HepG2 (cell line): ENCODE measurements around the gene WDCP. TPM values are rescaled to one million over a fixed set of nuclear protein-coding genes. Genes with fewer than 3 reads are reported as not detected.

Experiments used
- ATAD3A ChIP-seq: sonication (generic); formaldehyde crosslinking; IDR thresholded peaks from 2 replicates; pipeline ENCODE4 v1.4.0; 2020; ENCODE audit warnings: missing genetic modification reagents
- BRD4 ChIP-seq: sonication (generic); formaldehyde crosslinking; IDR thresholded peaks from 2 replicates; pipeline ENCODE4 v1.4.0; 2020; ENCODE audit warnings: missing genetic modification reagents
- CBX5 ChIP-seq: sonication (generic); formaldehyde crosslinking; IDR thresholded peaks from 2 replicates; pipeline ENCODE4 v1.4.0; 2020; ENCODE audit warnings: missing genetic modification reagents, borderline replicate concordance
- ETV5 ChIP-seq: IDR thresholded peaks from 2 replicates; pipeline ENCODE4 v1.6.1; 2018; ENCODE audit warnings: missing biosample characterization, missing genetic modification reagents, inconsistent platforms, borderline replicate concordance
- GATAD2A ChIP-seq: IDR thresholded peaks from 2 replicates; pipeline ENCODE4 v1.6.1; 2016
- MAF1 ChIP-seq: sonication (generic); formaldehyde crosslinking; IDR thresholded peaks from 2 replicates; pipeline ENCODE4 v1.5.0; 2020; ENCODE audit warnings: missing genetic modification reagents, borderline replicate concordance
- MED1 ChIP-seq: sonication (generic); formaldehyde crosslinking; IDR thresholded peaks from 2 replicates; pipeline ENCODE4 v1.4.0; 2020; ENCODE audit warnings: missing genetic modification reagents
- NFYC ChIP-seq: IDR thresholded peaks from 2 replicates; pipeline ENCODE4 v1.6.1; 2016; ENCODE audit warnings: missing genetic modification reagents, missing compliant biosample characterization
- PCBP1 ChIP-seq: fragments of 200-400 bp; formaldehyde crosslinking; IDR thresholded peaks from 2 replicates; pipeline ENCODE4 v1.6.1; 2017; ENCODE audit warnings: mild to moderate bottlenecking, low read depth, low read length, borderline replicate concordance
- PHF5A ChIP-seq: IDR thresholded peaks from one replicate; pipeline ENCODE4 v1.6.1; 2018; ENCODE audit warnings: low read depth, missing genetic modification reagents; ENCODE audit not compliant: unreplicated experiment
- POGK ChIP-seq: sonication (generic); formaldehyde crosslinking; conservative IDR thresholded peaks from 2 replicates; pipeline ENCODE4 v1.8.0; 2022; ENCODE audit warnings: mild to moderate bottlenecking, moderate library complexity, missing genetic modification reagents
- SOX6 ChIP-seq, 2 experiments: fragments of 450-650 bp in 1 of 2; sonication (generic) in 1 of 2; formaldehyde crosslinking in 1 of 2; IDR thresholded peaks; 2 replicates each; pipeline versions ENCODE4 v1.4.0 to v1.6.1; 2017 to 2020; ENCODE audit warnings: antibody characterized with exemption in 1 of 2, mild to moderate bottlenecking in 1 of 2, missing genetic modification reagents in 1 of 2
- TAF1 ChIP-seq: sonication (generic); formaldehyde crosslinking; IDR thresholded peaks from 2 replicates; pipeline ENCODE4 v1.4.0; 2020; ENCODE audit warnings: missing genetic modification reagents
- XRCC5 ChIP-seq: fragments of 200-400 bp; formaldehyde crosslinking; optimal IDR thresholded peaks from 2 replicates; pipeline ENCODE3; 2017; ENCODE audit warnings: mild to moderate bottlenecking, low read length
- ZKSCAN1 ChIP-seq: fragments of 150-350 bp; IDR thresholded peaks from 2 replicates; pipeline ENCODE4 v1.6.1; 2014; ENCODE audit warnings: low read length
- ZNF24 ChIP-seq: fragments of 450-650 bp; IDR thresholded peaks from 2 replicates; pipeline ENCODE4 v1.6.1; 2017; ENCODE audit warnings: antibody characterized with exemption, mild to moderate bottlenecking
- ZNF276 ChIP-seq: sonication (generic); formaldehyde crosslinking; IDR thresholded peaks from 2 replicates; pipeline ENCODE4 v1.4.0; 2020; ENCODE audit warnings: mild to moderate bottlenecking, low read depth, missing genetic modification reagents
- ZNF333 ChIP-seq: sonication (generic); formaldehyde crosslinking; IDR thresholded peaks from 2 replicates; pipeline ENCODE4 v1.4.0; 2020; ENCODE audit warnings: mild to moderate bottlenecking, missing genetic modification reagents, borderline replicate concordance
- ZNF546 ChIP-seq: sonication (generic); formaldehyde crosslinking; conservative IDR thresholded peaks from 2 replicates; pipeline ENCODE4 v1.8.1; 2023; ENCODE audit warnings: mild to moderate bottlenecking, missing genetic modification reagents
- ZSCAN20 ChIP-seq: sonication (generic); formaldehyde crosslinking; IDR thresholded peaks from 2 replicates; pipeline ENCODE4 v1.4.0; 2020; ENCODE audit warnings: missing genetic modification reagents, mild to moderate bottlenecking, borderline replicate concordance
- polyA plus RNA-seq, 8 experiments: library from polyadenylated mRNA; depleted of rRNA in 3 of 8; stranded (reverse) in 7 of 8; unstranded in 1 of 8; fragments of >200 nt; fragmentation: Illumina TruSeq in 4 of 8; extraction: Trizol in 4 of 8; gene quantifications; 2 replicates each; pipeline versions ENCODE4 v1.2.1 to v1.2.3, GENCODE V29; 2011 to 2016; ENCODE audit warnings: low read depth in 4 of 8, missing spikeins in 1 of 8, mixed read lengths in 1 of 8; ENCODE audit not compliant: insufficient read depth in 1 of 8
- total RNA-seq, 5 experiments: library from RNA; depleted of rRNA; stranded (reverse); fragments of >200 nt; fragmentation: Illumina TruSeq; extraction: Trizol; gene quantifications; 2 replicates each; pipeline ENCODE4 v1.2.3, GENCODE V29; 2016; ENCODE audit warnings: low read depth in 1 of 5
- TF ChIP-seq, protein P1 (sequence below): IDR thresholded peaks from 2 replicates; pipeline ENCODE4 v1.6.1; 2012; ENCODE audit warnings: inconsistent platforms
- TF ChIP-seq, protein P2 (sequence below): IDR thresholded peaks from 2 replicates; pipeline ENCODE4 v1.6.1; 2016; ENCODE audit warnings: missing genetic modification reagents, missing compliant biosample characterization
- TF ChIP-seq, protein P3 (sequence below): sonication (generic); formaldehyde crosslinking; conservative IDR thresholded peaks from 2 replicates; pipeline ENCODE4 v1.4.0; 2020; ENCODE audit warnings: missing genetic modification reagents

WDCP gene
- total and polyA plus RNA-seq, 2 of the 13 experiments (the other 11 are each of a cell fraction or from before 2014, with no cell fraction given) = 17.4 to 22.6 TPM

DNA sequence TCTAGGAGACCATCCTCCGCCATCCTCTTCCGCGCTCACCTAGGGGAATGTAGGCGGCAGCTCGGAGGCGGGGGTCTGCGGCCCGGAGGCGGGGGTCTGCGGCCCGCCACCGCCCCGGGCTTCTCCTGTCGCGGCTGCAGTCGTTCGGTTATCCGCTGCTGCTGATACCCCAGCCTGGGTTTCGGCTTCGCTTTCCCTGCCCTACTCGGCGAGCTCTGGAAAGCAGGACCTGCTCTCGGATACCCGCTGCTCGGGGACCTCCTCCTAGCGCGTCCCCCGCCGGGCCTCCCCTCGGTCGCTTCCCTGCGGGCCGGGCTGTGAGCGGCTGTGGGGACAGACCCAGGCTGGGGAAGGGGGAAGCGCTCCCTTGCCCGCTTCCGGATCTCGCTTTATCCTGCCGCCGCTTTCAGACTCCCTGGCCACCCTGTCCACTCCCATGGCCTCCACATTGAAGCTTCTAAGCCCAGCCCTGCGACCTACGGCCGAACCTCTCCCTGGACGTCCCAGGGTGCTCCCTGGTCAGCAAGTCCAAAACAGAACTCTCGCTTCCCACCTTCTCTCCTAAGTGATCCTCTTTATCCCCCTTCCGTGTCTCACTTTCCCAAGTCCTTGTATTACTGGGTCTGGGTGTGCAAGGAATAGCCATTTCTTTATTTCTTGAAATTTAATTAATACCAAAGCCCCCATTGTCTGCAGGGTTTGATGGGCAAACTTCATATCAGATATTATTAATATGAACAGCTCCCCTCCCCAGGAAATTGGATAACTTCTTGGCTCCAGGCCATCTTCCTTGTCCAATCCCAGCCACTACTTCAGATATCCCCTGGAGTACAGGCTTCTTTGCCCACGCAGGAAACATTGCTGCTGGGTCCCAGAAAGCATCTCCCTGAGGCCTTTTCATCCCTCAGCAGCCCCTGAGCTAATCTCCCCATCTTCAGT lies 3.1 kb upstream of the WDCP start (continued):
- TF ChIP-seq ZSCAN20 (CRISPR knock-in tag) (no peak), ZNF276 (peak; percentile 13; the same call in 1 of the 2 replicates), MED1 (CRISPR knock-in tag) (peak; percentile 13; the same call in 1 of the 2 replicates), PCBP1 (no peak), PHF5A (no peak), GATAD2A (CRISPR knock-in tag) (peak; percentile 28; the same call in 1 of the 2 replicates), ATAD3A (CRISPR knock-in tag) (no peak), ETV5 (CRISPR knock-in tag) (no peak), ZNF24 (no peak), SOX6 (IDR thresholded peaks at IDR 0.05) (no peak), SOX6 (CRISPR knock-in tag; IDR thresholded peaks at IDR 0.05) (peak; percentile 37), ZNF333 (CRISPR knock-in tag) (0 out of 2 replicates have a peak, but pooled peaks have one; percentile 38), BRD4 (CRISPR knock-in tag) (no peak), ZNF546 (no peak), NFYC (CRISPR knock-in tag) (no peak), TAF1 (CRISPR knock-in tag) (peak; percentile 34; the same call in 1 of the 2 replicates), POGK (no peak), MAF1 (CRISPR knock-in tag) (no peak), ZKSCAN1 (no peak), XRCC5 (peak; percentile 9), CBX5 (CRISPR knock-in tag) (no peak)
- TF ChIP-seq, protein P1, sequence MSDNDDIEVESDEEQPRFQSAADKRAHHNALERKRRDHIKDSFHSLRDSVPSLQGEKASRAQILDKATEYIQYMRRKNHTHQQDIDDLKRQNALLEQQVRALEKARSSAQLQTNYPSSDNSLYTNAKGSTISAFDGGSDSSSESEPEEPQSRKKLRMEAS = 0 out of 2 replicates have a peak, but pooled peaks have one; percentile 39
- TF ChIP-seq, protein P2, sequence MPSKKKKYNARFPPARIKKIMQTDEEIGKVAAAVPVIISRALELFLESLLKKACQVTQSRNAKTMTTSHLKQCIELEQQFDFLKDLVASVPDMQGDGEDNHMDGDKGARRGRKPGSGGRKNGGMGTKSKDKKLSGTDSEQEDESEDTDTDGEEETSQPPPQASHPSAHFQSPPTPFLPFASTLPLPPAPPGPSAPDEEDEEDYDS (CRISPR knock-in tag) = peak; percentile 41; the same call in 1 of the 2 replicates
- TF ChIP-seq, protein P3, sequence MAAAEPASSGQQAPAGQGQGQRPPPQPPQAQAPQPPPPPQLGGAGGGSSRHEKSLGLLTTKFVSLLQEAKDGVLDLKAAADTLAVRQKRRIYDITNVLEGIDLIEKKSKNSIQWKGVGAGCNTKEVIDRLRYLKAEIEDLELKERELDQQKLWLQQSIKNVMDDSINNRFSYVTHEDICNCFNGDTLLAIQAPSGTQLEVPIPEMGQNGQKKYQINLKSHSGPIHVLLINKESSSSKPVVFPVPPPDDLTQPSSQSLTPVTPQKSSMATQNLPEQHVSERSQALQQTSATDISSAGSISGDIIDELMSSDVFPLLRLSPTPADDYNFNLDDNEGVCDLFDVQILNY (CRISPR knock-in tag) = no peak
